HepG2 (cell line): ENCODE measurements around the gene MRPL34. TPM values are rescaled to one million over a fixed set of nuclear protein-coding genes. Genes with fewer than 3 reads are reported as not detected.

Source experiments
- MYC ChIP-seq: sonication (generic); formaldehyde crosslinking; IDR thresholded peaks from 2 replicates; pipeline ENCODE4 v1.9.0; 2021; ENCODE audit warnings: missing genetic modification reagents, borderline replicate concordance
- NONO ChIP-seq, 2 experiments: fragments of 450-650 bp in 1 of 2; sonication (generic) in 1 of 2; formaldehyde crosslinking in 1 of 2; IDR thresholded peaks in 1 of 2; conservative IDR thresholded peaks in 1 of 2; 2 replicates each; pipeline versions ENCODE4 v1.6.1 to v1.8.0; 2017 to 2022; ENCODE audit warnings: mild to moderate bottlenecking in 1 of 2, missing genetic modification reagents in 1 of 2, moderate library complexity in 1 of 2
- RBFOX2 ChIP-seq: fragments of 200-400 bp; formaldehyde crosslinking; IDR thresholded peaks from 2 replicates; pipeline ENCODE4 v1.6.1; 2017; ENCODE audit warnings: low read depth, mild to moderate bottlenecking, low read length
- SALL1 ChIP-seq: sonication (generic); formaldehyde crosslinking; IDR thresholded peaks from 2 replicates; pipeline ENCODE4 v1.8.0; 2022; ENCODE audit warnings: mild to moderate bottlenecking, missing genetic modification reagents
- SNAI1 ChIP-seq: sonication (generic); formaldehyde crosslinking; IDR thresholded peaks from 2 replicates; pipeline ENCODE4 v1.5.0; 2020; ENCODE audit warnings: mild to moderate bottlenecking, missing genetic modification reagents, borderline replicate concordance
- SOX5 ChIP-seq: IDR thresholded peaks from 2 replicates; pipeline ENCODE4 v1.6.1; 2016; ENCODE audit warnings: borderline replicate concordance
- SOX6 ChIP-seq, 2 experiments: fragments of 450-650 bp in 1 of 2; sonication (generic) in 1 of 2; formaldehyde crosslinking in 1 of 2; IDR thresholded peaks; 2 replicates each; pipeline versions ENCODE4 v1.4.0 to v1.6.1; 2017 to 2020; ENCODE audit warnings: antibody characterized with exemption in 1 of 2, mild to moderate bottlenecking in 1 of 2, missing genetic modification reagents in 1 of 2
- SYNCRIP ChIP-seq: fragments of 200-400 bp; formaldehyde crosslinking; IDR thresholded peaks from 2 replicates; pipeline ENCODE4 v1.6.1; 2018; ENCODE audit warnings: mild to moderate bottlenecking, low read depth, low read length; ENCODE audit not compliant: insufficient read depth
- TBX3 ChIP-seq: fragments of 450-650 bp; IDR thresholded peaks from 2 replicates; pipeline ENCODE4 v1.6.1; 2017; ENCODE audit warnings: antibody characterized with exemption, mild to moderate bottlenecking, inconsistent platforms, borderline replicate concordance
- ZFX ChIP-seq: sonication (generic); formaldehyde crosslinking; IDR thresholded peaks from 2 replicates; pipeline ENCODE4 v1.4.0; 2020; ENCODE audit warnings: mild to moderate bottlenecking, low read depth, missing genetic modification reagents, moderate library complexity
- ZNF12 ChIP-seq: sonication (generic); formaldehyde crosslinking; IDR thresholded peaks from 2 replicates; pipeline ENCODE4 v1.5.0; 2020; ENCODE audit warnings: missing genetic modification reagents
- ZNF230 ChIP-seq: sonication (generic); formaldehyde crosslinking; IDR thresholded peaks from 2 replicates; pipeline ENCODE4 v1.4.0; 2020; ENCODE audit warnings: mild to moderate bottlenecking, missing genetic modification reagents
- ZNF317 ChIP-seq: sonication (generic); formaldehyde crosslinking; IDR thresholded peaks from 2 replicates; pipeline ENCODE4 v1.5.0; 2020; ENCODE audit warnings: mild to moderate bottlenecking, missing genetic modification reagents
- ZNF451 ChIP-seq: sonication (generic); formaldehyde crosslinking; IDR thresholded peaks from 2 replicates; pipeline ENCODE4 v1.5.0; 2020; ENCODE audit warnings: mild to moderate bottlenecking, missing genetic modification reagents
- ZNF552 ChIP-seq: sonication (generic); formaldehyde crosslinking; IDR thresholded peaks from 2 replicates; pipeline ENCODE4 v1.9.0; 2022; ENCODE audit warnings: missing genetic modification reagents, mild to moderate bottlenecking, borderline replicate concordance
- ZNF614 ChIP-seq: IDR thresholded peaks from 2 replicates; pipeline ENCODE4 v1.6.1; 2018; ENCODE audit warnings: missing biosample characterization, missing genetic modification reagents, inconsistent platforms, borderline replicate concordance
- polyA plus RNA-seq, 8 experiments: library from polyadenylated mRNA; depleted of rRNA in 3 of 8; stranded (reverse) in 7 of 8; unstranded in 1 of 8; fragments of >200 nt; fragmentation: Illumina TruSeq in 4 of 8; extraction: Trizol in 4 of 8; gene quantifications; 2 replicates each; pipeline versions ENCODE4 v1.2.1 to v1.2.3, GENCODE V29; 2011 to 2016; ENCODE audit warnings: low read depth in 4 of 8, missing spikeins in 1 of 8, mixed read lengths in 1 of 8; ENCODE audit not compliant: insufficient read depth in 1 of 8
- total RNA-seq, 5 experiments: library from RNA; depleted of rRNA; stranded (reverse); fragments of >200 nt; fragmentation: Illumina TruSeq; extraction: Trizol; gene quantifications; 2 replicates each; pipeline ENCODE4 v1.2.3, GENCODE V29; 2016; ENCODE audit warnings: low read depth in 1 of 5
- TF ChIP-seq, protein P1 (sequence below): IDR thresholded peaks from 2 replicates; pipeline ENCODE4 v1.6.1; 2016; ENCODE audit warnings: mild to moderate bottlenecking
- TF ChIP-seq, protein P2 (sequence below): sonication (generic); formaldehyde crosslinking; conservative IDR thresholded peaks from 2 replicates; pipeline ENCODE4 v1.8.1; 2023; ENCODE audit warnings: missing genetic modification reagents
- TF ChIP-seq, protein P3 (sequence below): sonication (generic); formaldehyde crosslinking; IDR thresholded peaks from 2 replicates; pipeline ENCODE4 v1.5.0; 2020; ENCODE audit warnings: missing genetic modification reagents
- TF ChIP-seq, protein P4 (sequence below): sonication (generic); formaldehyde crosslinking; IDR thresholded peaks from 2 replicates; pipeline ENCODE4 v1.5.0; 2020; ENCODE audit warnings: mild to moderate bottlenecking, missing genetic modification reagents, moderate library complexity
- TF ChIP-seq, protein P5 (sequence below): sonication (generic); formaldehyde crosslinking; IDR thresholded peaks from 2 replicates; pipeline ENCODE4 v1.4.0; 2020; ENCODE audit warnings: low read depth, mild to moderate bottlenecking, missing genetic modification reagents

Gene MRPL34
- total and polyA plus RNA-seq, 2 of the 13 experiments (the other 11 are each of a cell fraction or from before 2014, with no cell fraction given): 74.0 to 77.3 TPM

DNA sequence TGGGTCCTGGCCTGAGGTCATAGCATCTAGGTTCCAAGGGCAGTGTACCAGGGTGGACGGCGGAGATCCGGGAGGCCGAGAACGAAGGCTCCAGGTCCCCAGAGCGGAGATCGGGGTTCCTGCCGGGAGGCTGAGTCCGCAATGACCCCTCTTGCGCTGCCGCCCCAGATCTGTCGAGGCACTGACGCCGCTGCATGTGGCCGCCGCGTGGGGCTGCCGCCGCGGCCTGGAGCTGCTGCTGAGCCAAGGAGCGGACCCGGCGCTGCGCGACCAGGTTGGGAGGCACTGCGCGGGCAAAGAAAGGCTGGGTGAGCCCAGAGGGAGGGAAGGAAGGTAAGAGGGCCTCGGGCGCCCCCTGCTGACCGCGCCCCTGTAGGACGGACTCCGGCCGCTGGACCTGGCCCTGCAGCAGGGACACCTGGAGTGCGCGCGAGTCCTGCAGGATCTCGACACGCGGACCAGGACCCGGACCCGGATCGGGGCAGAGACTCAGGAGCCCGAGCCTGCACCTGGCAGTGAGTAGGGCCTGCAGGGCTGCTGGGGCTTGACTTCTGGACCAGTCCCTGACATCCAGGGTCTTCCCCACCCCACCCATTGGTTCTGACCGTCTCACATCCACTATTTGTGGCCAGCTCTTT lies 23.1 kb upstream of the MRPL34 start (continued):
- TF ChIP-seq, protein P1, sequence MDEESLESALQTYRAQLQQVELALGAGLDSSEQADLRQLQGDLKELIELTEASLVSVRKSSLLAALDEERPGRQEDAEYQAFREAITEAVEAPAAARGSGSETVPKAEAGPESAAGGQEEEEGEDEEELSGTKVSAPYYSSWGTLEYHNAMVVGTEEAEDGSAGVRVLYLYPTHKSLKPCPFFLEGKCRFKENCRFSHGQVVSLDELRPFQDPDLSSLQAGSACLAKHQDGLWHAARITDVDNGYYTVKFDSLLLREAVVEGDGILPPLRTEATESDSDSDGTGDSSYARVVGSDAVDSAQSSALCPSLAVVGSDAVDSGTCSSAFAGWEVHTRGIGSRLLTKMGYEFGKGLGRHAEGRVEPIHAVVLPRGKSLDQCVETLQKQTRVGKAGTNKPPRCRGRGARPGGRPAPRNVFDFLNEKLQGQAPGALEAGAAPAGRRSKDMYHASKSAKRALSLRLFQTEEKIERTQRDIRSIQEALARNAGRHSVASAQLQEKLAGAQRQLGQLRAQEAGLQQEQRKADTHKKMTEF (CRISPR knock-in tag): peak; percentile 65; the same call in 1 of the 2 replicates
- peak; percentile 35; the same call in 1 of the 2 replicates for TF ChIP-seq SNAI1 (CRISPR knock-in tag)
- TF ChIP-seq, protein P2, sequence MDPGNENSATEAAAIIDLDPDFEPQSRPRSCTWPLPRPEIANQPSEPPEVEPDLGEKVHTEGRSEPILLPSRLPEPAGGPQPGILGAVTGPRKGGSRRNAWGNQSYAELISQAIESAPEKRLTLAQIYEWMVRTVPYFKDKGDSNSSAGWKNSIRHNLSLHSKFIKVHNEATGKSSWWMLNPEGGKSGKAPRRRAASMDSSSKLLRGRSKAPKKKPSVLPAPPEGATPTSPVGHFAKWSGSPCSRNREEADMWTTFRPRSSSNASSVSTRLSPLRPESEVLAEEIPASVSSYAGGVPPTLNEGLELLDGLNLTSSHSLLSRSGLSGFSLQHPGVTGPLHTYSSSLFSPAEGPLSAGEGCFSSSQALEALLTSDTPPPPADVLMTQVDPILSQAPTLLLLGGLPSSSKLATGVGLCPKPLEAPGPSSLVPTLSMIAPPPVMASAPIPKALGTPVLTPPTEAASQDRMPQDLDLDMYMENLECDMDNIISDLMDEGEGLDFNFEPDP (CRISPR knock-in tag): no peak
- TF ChIP-seq ZNF451 (CRISPR knock-in tag): peak; percentile 64; the same call in 1 of the 2 replicates
- 0 out of 2 replicates have a peak, but pooled peaks have one; percentile 48 for TF ChIP-seq ZNF552
- 0 out of 2 replicates have a peak, but pooled peaks have one; percentile 19 for TF ChIP-seq ZNF317 (CRISPR knock-in tag)
- no peak for TF ChIP-seq NONO (IDR thresholded peaks at IDR 0.05)
- TF ChIP-seq NONO (CRISPR knock-in tag; conservative IDR thresholded peaks at IDR 0.05): peak; percentile 72
- TF ChIP-seq, protein P3, sequence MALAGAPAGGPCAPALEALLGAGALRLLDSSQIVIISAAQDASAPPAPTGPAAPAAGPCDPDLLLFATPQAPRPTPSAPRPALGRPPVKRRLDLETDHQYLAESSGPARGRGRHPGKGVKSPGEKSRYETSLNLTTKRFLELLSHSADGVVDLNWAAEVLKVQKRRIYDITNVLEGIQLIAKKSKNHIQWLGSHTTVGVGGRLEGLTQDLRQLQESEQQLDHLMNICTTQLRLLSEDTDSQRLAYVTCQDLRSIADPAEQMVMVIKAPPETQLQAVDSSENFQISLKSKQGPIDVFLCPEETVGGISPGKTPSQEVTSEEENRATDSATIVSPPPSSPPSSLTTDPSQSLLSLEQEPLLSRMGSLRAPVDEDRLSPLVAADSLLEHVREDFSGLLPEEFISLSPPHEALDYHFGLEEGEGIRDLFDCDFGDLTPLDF (CRISPR knock-in tag): peak; percentile 57; the same call in 1 of the 2 replicates
- peak; percentile 55; the same call in 1 of the 2 replicates for TF ChIP-seq ZFX (CRISPR knock-in tag)
- TF ChIP-seq TBX3: no peak
- peak; percentile 47; the same call in 1 of the 2 replicates for TF ChIP-seq MYC
- peak; percentile 77 for TF ChIP-seq SALL1 (CRISPR knock-in tag)
- TF ChIP-seq, protein P4, sequence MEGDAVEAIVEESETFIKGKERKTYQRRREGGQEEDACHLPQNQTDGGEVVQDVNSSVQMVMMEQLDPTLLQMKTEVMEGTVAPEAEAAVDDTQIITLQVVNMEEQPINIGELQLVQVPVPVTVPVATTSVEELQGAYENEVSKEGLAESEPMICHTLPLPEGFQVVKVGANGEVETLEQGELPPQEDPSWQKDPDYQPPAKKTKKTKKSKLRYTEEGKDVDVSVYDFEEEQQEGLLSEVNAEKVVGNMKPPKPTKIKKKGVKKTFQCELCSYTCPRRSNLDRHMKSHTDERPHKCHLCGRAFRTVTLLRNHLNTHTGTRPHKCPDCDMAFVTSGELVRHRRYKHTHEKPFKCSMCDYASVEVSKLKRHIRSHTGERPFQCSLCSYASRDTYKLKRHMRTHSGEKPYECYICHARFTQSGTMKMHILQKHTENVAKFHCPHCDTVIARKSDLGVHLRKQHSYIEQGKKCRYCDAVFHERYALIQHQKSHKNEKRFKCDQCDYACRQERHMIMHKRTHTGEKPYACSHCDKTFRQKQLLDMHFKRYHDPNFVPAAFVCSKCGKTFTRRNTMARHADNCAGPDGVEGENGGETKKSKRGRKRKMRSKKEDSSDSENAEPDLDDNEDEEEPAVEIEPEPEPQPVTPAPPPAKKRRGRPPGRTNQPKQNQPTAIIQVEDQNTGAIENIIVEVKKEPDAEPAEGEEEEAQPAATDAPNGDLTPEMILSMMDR (CRISPR knock-in tag): peak; percentile 99
- TF ChIP-seq ZNF12 (CRISPR knock-in tag): 0 out of 2 replicates have a peak, but pooled peaks have one; percentile 31
- TF ChIP-seq, protein P5, sequence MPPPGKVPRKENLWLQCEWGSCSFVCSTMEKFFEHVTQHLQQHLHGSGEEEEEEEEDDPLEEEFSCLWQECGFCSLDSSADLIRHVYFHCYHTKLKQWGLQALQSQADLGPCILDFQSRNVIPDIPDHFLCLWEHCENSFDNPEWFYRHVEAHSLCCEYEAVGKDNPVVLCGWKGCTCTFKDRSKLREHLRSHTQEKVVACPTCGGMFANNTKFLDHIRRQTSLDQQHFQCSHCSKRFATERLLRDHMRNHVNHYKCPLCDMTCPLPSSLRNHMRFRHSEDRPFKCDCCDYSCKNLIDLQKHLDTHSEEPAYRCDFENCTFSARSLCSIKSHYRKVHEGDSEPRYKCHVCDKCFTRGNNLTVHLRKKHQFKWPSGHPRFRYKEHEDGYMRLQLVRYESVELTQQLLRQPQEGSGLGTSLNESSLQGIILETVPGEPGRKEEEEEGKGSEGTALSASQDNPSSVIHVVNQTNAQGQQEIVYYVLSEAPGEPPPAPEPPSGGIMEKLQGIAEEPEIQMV (CRISPR knock-in tag): peak; percentile 91; the same call in 1 of the 2 replicates
- TF ChIP-seq SYNCRIP: no peak
- TF ChIP-seq ZNF614 (CRISPR knock-in tag): 0 out of 2 replicates have a peak, but pooled peaks have one; percentile 27
- TF ChIP-seq RBFOX2: peak; percentile 38; the same call in 1 of the 2 replicates
- no peak for TF ChIP-seq SOX6 (IDR thresholded peaks at IDR 0.05)
- peak; percentile 46; the same call in 1 of the 2 replicates for TF ChIP-seq SOX6 (CRISPR knock-in tag; IDR thresholded peaks at IDR 0.05)
- TF ChIP-seq ZNF230 (CRISPR knock-in tag): 0 out of 2 replicates have a peak, but pooled peaks have one; percentile 55
- peak; percentile 38; the same call in 1 of the 2 replicates for TF ChIP-seq SOX5 (CRISPR knock-in tag)
